HG02610 (cell line): Measurements from ENCODE around the gene KCNMA1.
"Not testable (repeated sequence)": the region's sequence is repeated elsewhere in the genome, so short reads cannot be mapped to it uniquely, and the experiment has no call there.

Source experiments
- ATAC-seq: cut with Tn5 transposase; IDR thresholded peaks from one replicate; pipeline ENCODE4 v1.9.1; 2021; ENCODE audit warnings: mild to moderate bottlenecking, moderate library complexity; ENCODE audit not compliant: unreplicated experiment

KCNMA1 gene

DNA sequence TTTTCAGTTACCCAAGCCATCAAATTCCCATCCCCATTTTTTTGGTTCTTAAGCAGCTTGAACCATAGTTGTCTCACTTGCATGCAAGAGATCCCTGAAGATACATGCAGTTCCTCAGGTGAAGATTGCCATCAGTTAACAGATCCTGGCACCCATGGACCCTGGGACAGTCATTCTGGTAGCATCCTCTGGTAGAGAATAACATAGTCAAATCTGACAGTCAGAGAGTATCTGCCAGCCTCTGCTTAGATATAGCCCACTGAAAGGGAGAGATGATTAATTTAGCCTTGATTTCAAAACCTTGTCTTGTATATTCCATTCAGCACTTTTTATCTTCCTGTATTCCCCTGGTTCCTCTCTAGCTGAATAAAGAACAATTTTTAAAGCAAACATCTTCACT, 280.4 kb downstream of the KCNMA1 start:
- ATAC-seq = no peak

DNA sequence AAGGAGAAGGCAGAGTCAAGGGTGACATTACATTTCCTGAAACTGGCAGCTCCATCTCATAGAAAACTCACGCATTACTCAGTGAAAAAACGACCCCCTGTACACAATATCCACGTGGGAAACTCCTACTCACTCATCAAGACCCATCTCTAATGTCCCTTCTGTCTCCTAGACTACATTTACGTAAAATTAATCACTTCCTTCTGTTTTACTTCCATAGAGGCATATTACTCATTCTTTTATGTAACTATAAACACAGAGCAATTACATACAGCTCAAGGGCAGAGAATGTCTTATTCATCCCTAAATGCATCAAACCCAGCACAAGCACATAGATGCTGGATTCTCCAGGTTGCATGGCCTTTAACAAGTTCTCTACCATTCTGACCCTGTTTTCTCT, 281.8 kb downstream of the KCNMA1 start:
- no peak for ATAC-seq

DNA sequence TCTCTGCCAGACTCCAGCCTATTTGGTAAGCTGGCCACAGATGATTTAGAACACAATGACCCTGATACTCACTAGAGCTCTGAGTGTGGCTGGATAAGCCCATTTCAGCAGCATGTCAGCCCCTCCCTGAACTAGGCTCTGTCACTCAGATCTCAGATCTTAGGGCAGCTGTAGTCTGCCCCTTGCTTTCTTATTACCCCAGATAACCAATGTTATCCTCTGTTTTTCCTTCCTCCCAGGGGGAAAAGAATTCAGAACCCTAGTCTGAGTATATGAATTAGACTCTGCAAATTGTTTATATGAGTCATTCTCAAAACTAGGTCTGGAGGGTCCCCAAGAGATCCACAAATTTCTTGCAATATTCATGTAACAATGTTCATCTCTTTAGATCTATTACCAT, 286.2 kb downstream of the KCNMA1 start:
- ATAC-seq = no peak

DNA sequence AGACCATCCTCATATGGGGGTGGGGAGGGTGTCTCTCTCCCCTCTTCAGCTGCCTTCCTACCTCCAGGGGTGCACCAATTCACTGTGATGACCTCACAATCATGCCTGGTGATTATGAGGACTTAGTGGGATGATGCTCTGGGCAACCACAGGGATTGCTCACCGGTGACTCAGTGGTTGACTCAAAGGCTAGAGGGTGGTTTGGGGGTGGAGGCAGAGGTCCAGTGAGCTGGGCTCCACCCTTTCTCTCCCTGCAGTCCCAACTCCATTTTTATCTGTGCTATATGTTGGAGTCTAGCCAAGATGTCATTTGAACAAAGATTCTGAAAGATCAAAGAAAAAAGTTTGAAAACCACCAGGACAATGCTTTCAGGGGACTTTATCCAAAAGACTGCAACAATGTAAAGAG, 286.9 kb downstream of the KCNMA1 start:
- no peak for ATAC-seq

DNA sequence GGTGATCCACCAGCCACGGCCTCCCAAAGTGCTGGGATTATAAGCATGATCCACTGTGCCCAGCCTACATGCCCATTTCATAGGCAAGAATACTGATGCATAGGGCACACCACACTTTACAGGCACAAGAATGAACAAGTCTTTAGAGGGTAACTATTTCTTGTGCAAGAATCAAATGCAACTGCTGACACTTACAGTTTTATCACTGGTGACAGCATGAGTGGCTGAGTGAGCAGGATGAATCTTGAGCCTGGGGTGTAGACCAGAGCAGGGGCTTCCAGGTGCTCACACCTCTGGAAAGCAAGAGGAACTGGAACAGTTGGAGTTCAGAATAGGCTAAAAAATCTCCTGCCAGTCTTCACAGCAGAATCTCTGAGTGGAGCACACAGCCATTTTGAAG, 287.5 kb downstream of the KCNMA1 start:
- ATAC-seq = no peak

DNA sequence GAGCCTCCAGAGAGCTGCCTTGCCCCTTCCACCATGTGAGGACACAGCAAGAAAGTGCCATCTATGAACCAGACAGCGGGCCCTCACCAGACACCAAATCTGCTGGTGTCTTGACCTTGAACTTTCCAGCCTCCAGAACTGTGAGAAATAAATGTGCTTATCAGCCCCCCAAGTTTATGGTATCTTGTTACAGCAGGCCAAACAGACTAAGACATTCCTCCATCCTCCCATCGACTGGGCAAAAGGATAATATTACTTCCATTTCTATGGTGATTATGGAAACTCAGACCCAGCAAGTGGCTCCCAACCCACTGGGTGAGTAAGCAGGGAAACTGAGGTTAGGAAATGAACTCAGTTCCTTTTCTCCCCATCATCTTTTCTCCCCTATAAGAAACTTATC, 288.4 kb downstream of the KCNMA1 start:
- ATAC-seq = no peak

DNA sequence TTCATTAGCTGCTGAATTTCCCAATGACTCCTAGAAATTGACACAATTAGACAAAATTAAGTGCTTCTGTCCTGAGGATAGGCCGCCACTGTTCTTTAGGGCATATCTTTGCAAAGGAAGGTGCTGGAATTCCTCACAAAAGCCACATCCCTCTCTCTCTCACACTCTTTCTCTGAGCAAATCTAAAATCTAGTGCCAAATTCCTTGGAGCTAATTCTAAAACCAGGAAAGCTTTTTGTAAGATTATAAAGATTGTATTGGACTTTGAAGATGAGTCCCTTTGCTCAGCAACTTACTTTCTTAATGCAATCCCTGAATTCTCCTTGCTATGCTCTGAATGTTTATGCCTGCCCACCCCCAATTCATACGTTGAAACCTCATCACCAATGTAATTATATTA, 288.9 kb downstream of the KCNMA1 start:
- no peak for ATAC-seq

DNA sequence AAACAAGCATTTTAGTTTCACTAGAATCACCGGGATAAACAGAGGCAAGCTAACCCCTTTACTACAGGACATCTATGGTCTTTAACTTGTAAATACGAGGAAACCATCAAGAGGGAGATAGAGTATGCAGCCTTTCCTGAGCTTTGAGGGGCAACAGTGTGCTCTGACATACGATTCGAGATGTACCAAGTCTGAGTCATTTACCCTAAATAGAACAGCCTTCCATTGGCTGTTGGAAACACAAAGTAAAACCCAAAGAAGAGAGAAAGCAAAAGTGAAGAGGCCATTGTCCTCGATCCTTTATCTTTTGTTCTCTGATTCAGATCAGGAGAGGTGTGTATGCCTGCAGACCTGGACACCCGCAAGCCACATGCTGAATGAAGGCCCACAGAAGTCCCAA, 289.5 kb downstream of the KCNMA1 start:
- ATAC-seq = no peak

DNA sequence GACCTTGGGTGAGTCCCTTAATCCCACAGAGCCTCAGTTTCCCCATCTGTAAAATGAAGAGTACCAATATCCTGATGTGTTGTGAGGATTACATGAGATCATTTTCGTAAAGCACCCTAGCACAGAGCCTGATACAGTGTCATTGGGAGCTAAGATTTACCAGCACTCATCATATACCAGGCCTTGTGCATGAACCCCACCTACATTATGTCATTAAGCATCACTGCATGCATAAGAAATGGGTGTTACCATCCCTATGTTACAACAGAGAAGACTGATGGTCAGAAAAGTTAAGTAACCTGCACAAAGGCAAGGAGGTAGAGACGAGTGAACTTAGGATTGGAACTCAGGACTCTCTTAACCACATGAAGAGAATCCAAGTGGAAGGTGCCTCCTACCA, 290.6 kb downstream of the KCNMA1 start:
- no peak for ATAC-seq

DNA sequence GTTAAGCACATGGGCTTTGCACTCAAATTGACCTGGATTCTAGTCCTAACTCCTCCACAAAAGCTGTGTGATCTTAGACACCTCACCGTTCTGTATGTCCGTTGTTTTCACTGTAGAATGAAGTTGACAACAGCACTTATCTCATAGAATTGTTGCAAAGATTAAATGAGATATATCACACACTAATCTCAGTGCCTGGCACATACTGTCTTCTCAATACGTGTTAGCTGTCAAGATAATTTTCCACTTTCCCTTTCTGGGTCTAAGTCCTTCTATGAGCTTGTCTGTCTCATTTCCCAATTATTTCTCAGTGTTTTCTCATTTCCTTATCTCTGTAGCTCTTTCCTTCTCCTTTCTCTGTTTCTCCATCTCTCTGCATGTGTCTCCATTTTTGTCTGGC, 296.6 kb downstream of the KCNMA1 start:
- ATAC-seq = no peak

DNA sequence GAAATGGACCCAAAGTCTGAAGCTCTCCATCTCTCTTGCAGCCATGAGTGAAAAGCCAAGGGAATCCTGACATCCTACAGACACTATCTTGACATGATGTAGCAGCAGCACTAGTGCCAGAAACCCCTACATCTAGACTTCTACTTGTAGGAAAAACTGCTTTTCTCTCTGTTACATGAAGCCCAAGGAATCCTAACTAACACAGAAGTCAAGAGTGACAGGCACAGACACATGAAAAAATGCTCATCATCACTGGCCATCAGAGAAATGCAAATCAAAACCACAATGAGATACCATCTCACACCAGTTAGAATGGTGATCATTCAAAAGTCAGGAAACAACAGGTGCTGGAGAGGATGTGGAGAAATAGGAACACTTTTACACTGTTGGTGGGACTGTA, 297.7 kb downstream of the KCNMA1 start:
- ATAC-seq = not testable (repeated sequence)

DNA sequence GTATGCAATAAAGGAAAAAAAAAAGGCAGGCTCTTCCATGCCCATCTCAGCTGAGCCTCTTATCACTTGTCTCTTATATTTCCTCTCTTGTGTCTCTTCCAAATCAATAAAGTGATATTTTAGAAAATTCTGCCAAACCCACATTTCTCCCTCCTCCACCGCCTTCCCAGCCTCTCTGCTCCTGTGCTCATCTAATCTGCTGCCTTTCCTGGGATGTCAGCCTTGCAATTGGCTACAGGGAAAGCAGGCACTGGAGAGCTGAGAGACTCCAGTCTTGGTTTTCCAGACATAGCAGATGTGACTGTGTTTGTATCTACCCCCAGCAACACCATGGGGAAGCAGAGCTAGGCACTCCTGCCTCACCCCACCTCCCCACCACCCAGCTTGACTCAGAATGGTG, 298.4 kb downstream of the KCNMA1 start:
- ATAC-seq = no peak

DNA sequence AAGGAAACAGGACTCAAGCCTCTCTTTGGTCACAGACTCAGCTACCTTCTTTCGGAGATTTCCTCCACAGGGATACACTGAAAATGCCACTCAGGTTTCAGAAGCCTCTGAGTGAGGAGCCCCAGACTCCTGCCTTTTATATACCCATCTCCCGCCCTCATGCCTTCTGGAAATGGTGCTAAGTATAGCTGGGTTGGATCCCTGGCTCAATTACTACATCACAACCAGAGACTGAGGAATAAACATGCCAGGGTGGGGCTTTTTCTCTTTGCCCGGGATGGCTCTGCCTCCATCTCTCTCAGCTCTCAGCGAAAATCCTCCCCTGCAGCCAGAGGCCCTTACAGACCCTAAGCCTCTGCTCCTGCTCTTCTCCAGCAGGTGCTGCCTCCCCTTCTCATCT, 299.5 kb downstream of the KCNMA1 start:
- no peak for ATAC-seq

DNA sequence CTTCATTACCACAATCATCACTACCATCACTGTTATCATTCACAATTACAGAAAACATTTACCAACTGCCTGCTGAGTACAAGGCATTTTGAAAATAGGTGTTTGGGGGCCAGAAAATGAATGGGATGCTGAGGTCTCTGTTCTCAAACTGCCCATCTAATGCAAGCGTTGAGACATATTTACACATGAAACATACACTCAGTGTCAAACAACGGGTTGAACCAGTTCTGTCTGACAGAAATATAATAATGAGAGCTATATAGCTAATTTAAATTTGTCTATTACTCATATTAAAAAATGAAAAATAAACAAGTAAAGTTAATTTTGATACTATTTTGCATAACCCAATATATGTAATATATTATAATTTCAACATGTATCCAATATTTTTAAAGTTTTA, 303.1 kb downstream of the KCNMA1 start:
- ATAC-seq = no peak

DNA sequence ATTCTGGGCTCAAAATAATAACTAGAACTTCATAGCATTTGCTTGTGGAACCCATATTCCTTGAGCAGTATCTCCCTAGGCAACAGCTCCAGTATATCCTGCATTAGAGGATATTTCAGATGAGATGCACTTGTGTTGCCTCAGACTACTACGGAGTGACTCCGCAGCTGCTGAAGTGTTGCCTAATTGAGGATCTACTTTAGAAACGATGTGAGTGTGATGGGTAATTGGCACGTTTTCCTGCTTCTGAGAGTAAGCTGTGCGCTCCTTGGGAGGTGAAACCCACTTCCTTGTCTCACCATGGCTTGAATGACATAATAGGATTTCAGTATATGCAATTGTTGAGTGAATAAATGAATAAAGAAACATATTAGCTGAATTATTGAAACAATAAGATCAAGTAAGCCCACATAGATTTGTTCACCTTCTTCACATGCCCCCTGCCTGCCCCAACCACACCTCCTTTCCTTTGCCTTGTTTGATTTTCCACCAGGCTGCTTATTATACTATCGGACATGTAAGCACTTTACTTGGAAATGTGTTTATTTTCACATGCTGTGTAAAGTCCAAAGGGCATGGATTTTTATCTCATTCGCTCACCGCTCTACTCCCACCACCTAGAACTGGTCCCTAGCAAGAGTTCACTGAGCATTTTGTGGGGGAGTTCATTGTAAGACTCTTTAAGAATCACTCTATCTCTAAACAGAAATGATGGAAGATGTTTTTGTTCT, 303.8 kb downstream of the KCNMA1 start:
- no peak for ATAC-seq

DNA sequence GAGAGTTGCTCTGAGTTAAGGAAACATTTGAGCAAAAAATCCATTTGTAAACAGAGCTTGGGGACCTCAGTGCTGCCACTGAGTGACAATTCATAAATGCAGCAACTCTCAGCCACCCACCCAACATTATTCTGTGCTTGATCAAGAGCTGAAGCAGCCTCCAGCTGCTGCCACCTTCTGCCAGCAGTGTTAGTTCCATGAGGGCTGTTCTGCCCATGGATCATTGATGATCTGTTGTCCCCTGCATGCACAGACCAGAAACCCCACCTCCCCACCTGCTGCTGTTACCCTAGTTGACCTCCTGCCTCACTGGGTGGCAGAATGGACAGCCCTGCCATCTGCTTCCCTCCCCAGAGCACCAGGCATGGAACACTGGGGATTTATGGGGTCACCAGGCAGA, 305.4 kb downstream of the KCNMA1 start:
- no peak for ATAC-seq

DNA sequence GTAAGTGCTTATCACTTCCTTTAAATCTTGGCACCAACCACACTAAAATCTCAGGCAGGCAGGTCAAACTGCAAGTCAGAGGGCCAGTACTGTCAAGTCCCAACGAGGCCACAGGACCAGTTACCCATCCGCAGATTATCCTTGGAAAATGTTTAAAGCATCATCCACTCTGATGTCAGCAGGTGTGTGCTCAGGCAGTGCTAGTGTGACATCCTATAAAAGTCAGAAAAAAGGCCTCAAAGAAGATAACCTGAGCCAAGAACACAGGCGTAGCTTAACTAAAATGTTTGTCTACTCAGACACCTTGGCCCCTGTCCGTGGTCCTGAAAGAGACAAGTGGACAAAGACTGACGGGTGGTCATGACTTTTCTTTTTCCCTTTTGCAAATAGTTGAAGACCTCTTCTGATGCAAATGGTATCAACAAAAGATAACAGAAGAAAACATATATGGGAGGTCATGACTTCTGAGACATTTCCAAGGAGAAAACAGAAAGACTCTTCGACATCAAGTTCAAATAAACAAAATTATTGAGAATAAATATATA, 309.3 kb downstream of the KCNMA1 start:
- no peak for ATAC-seq

DNA sequence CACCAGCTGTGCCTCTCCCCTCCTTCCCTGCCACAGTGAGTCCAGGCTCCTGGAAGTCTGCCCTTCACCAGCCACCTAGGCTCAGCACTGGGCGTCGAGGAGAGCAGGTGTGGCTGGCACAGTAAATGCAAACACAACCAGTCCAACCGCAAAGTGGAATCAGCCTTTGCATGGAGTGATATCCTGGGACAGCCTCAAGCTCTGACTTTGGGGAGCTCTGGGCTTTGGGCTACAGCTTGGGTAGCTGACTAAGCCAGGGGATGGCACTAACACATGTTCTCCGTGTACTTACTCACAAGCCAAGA, 312.4 kb downstream of the KCNMA1 start:
- ATAC-seq = no peak

DNA sequence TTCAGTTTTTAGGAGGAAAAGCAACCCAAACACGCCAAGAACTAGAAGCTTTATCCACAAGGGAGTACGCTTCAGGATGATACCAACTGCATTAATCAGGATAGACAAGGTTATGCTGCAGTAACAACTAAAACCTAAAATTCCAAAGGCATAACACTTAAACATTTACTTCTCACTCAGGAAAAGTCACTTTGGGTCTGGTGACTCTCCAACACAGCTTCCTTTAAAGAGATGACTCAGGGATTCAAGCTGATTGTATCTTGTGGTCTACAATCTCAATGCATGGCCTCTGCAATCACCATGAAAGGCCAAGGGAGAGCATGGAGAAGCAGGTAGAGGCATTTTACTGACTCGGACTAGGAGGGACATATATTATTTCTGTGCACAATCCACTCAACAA, 315.8 kb downstream of the KCNMA1 start:
- ATAC-seq = no peak

DNA sequence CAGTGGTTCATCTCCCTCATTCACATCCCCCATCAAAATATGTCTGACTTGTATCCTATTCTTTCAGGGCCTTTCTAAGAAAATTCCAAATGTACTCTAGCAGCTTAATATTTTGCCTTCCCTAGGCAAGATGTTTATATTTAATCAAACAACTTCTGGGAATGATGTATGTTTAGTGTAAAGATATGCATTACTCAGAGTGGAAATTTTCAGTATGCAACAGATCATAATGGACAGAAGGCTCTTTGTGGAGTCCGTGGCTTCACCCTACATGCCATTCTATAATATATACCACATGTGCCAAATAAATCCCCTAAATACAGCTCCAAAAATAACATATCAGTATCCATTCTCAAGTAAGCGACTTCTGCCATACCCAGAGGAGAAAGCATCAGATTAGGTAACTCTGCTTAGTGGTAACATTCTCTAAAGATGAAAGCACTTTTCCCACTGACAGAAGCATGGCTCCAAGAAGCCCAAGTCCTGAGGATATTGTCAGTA, 316.6 kb downstream of the KCNMA1 start:
- no peak for ATAC-seq

DNA sequence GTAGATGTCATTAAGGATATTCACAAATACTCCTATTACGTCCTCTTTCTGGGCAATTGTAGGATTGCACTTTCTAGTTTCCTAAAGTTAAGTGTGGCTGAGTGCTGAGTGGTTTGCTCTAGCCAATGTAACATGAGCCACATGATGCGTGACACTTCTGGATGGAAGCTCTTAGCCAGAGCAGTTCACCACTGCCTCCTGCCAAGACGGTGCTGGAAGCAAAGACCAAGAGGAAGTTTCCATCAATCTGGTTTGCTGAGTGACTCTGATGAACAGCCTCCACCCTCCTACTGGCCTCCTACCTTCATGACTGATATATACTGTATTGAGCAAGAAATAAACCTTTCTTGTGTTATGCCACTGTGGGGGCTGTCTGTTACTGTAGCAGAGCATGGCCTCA, 318.1 kb downstream of the KCNMA1 start:
- ATAC-seq = no peak

DNA sequence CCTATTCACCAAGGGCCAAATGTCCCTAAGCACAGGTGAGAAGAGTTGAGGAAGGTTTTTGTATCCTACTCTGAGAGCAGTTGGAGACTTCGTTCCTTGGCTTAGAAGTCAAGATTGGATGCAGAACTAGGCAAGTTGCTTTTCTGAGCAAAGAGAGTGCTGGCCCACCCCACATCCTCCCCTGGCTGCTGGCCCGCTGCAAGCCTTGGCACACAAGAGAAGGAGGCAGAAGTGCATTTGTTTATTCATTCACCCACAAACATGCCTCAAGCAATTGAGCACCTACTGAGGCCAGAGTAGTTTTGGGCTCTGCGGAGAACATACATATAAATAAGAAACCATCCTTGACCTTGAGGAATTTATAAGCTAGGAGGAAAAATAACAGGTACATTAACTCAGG, 318.9 kb downstream of the KCNMA1 start:
- no peak for ATAC-seq

DNA sequence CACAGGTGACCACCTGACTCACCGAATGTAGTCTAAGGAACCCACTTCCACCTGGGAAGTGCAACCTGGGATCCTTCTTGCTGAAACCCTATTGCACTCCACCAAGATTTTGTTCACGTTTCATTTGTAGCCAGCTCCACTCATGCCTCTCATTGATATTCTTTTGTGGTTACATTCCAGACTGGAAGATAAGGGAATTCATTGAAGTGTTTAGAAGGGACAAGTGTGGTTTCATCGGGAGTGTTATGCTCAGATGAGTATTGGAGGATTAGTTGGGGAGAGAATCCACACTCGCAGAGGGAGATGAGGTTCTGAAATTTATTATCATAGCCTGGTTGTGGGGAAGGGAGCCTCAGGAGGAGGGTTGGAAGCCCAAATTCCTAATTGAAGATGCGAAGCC, 320.4 kb downstream of the KCNMA1 start:
- no peak for ATAC-seq
